Progenitor cell of endocrine pancreas (in vitro differentiated cells): Measurements from ENCODE around the gene BAG2. TPM values are rescaled to one million over a fixed set of nuclear protein-coding genes. Genes with fewer than 3 reads are reported as not detected.

Experiments
- DNase-seq: peaks from one replicate; pipeline ENCODE4 v3.0.0; 2021; ENCODE audit warnings: low spot score; ENCODE audit not compliant: unreplicated experiment
- H3K27ac Mint-ChIP-seq: 2 replicates; pipeline ENCODE4 v1.8.0; 2021; ENCODE audit warnings: mild to moderate bottlenecking, moderate library complexity, mixed read lengths
- H3K27me3 Mint-ChIP-seq: 2 replicates; pipeline ENCODE4 v1.8.0; 2021; ENCODE audit warnings: mixed read lengths
- H3K36me3 Mint-ChIP-seq: 2 replicates; pipeline ENCODE4 v1.8.0; 2022; ENCODE audit warnings: mixed read lengths; ENCODE audit not compliant: insufficient read depth
- H3K4me1 Mint-ChIP-seq: 2 replicates; pipeline ENCODE4 v1.8.0; 2021; ENCODE audit warnings: low read depth, mixed read lengths
- H3K4me3 Mint-ChIP-seq: 2 replicates; pipeline ENCODE4 v1.8.0; 2021; ENCODE audit warnings: low read depth, mild to moderate bottlenecking, moderate library complexity, mixed read lengths
- H3K9me3 Mint-ChIP-seq: 2 replicates; pipeline ENCODE4 v1.8.0; 2021; ENCODE audit warnings: low read depth, mixed read lengths
- total RNA-seq: library from RNA; stranded (reverse); gene quantifications from 2 replicates; pipeline ENCODE4 v1.2.1, GENCODE V29; 2021
- TF ChIP-seq, protein P1 (sequence below): fragments of 200-600 bp; sonication (generic); IDR thresholded peaks from one replicate; pipeline ENCODE4 v1.5.0; 2021; ENCODE audit warnings: antibody characterized with exemption, mild to moderate bottlenecking; ENCODE audit not compliant: unreplicated experiment

Gene BAG2
- total RNA-seq, 1 donor from 2014 or later: 4.8 TPM

DNA sequence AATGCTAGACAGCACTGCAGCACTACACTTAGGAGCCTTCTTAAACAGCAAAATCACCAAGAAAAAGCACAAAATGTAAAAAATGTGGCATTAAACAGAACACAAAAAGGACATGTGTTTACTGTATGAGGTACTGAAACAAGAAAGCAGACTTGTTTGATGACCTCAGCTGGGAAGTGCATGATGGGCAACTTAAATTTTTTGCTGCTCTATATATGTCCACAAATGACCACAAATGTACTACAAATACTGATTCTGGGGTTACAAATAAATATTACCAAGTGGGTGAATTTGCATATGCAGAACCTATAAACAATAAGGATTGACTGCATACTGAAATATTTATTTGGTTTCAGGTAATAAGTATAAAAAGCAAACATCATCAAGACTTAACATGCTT lies 36.9 kb downstream of the BAG2 start:
- H3K36me3 Mint-ChIP-seq: peaks cover 8% of the 10 kb centered on the region
- H3K27me3 Mint-ChIP-seq: no peaks in the 10 kb centered on the region
- H3K4me1 Mint-ChIP-seq: peaks cover 13% of the 10 kb centered on the region
- TF ChIP-seq, protein P1, sequence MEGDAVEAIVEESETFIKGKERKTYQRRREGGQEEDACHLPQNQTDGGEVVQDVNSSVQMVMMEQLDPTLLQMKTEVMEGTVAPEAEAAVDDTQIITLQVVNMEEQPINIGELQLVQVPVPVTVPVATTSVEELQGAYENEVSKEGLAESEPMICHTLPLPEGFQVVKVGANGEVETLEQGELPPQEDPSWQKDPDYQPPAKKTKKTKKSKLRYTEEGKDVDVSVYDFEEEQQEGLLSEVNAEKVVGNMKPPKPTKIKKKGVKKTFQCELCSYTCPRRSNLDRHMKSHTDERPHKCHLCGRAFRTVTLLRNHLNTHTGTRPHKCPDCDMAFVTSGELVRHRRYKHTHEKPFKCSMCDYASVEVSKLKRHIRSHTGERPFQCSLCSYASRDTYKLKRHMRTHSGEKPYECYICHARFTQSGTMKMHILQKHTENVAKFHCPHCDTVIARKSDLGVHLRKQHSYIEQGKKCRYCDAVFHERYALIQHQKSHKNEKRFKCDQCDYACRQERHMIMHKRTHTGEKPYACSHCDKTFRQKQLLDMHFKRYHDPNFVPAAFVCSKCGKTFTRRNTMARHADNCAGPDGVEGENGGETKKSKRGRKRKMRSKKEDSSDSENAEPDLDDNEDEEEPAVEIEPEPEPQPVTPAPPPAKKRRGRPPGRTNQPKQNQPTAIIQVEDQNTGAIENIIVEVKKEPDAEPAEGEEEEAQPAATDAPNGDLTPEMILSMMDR: no peak
- no peaks in the 10 kb centered on the region for H3K9me3 Mint-ChIP-seq
- DNase-seq: no peak
- no peak overlapping the region for H3K4me3 Mint-ChIP-seq
- H3K27ac Mint-ChIP-seq: no peak overlapping the region

- H3K9me3 Mint-ChIP-seq: no peaks in the 10 kb centered on the region
- TF ChIP-seq, protein P1: no peak
- DNase-seq: no peak
Measured at GRCh38 chr6:57210060-57210459, 37.9 kb downstream of the BAG2 start.

GRCh38 chr6:57215260-57215659 lies 43.1 kb downstream of the BAG2 start:
- H3K9me3 Mint-ChIP-seq: peaks cover 15% of the 10 kb centered on the region
- peaks cover 23% of the 10 kb centered on the region for H3K36me3 Mint-ChIP-seq
- H3K4me3 Mint-ChIP-seq: no peak overlapping the region
- peaks cover 15% of the 10 kb centered on the region for H3K4me1 Mint-ChIP-seq
- no peaks in the 10 kb centered on the region for H3K27me3 Mint-ChIP-seq
- TF ChIP-seq, protein P1: no peak
- no peak for DNase-seq
- no peak overlapping the region for H3K27ac Mint-ChIP-seq

More at GRCh38 chr6:57210060-57210459, 37.9 kb downstream of the BAG2 start:
- Mint-ChIP-seq H3K27me3 (no peaks in the 10 kb centered on the region), H3K36me3 (peaks cover 8% of the 10 kb centered on the region), H3K27ac (no peak overlapping the region), H3K4me3 (no peak overlapping the region), H3K4me1 (peaks cover 13% of the 10 kb centered on the region)

GRCh38 chr6:57216235-57217101 lies 44.3 kb downstream of the BAG2 start:
- Mint-ChIP-seq H3K27ac (peak overlapping the region; percentile 61), H3K27me3 (no peaks in the 10 kb centered on the region), H3K36me3 (peaks cover 27% of the 10 kb centered on the region), H3K4me3 (no peak overlapping the region), H3K4me1 (peaks cover 22% of the 10 kb centered on the region), H3K9me3 (peaks cover 15% of the 10 kb centered on the region)
- DNase-seq: no peak
- TF ChIP-seq, protein P1: peak; percentile 26

DNA sequence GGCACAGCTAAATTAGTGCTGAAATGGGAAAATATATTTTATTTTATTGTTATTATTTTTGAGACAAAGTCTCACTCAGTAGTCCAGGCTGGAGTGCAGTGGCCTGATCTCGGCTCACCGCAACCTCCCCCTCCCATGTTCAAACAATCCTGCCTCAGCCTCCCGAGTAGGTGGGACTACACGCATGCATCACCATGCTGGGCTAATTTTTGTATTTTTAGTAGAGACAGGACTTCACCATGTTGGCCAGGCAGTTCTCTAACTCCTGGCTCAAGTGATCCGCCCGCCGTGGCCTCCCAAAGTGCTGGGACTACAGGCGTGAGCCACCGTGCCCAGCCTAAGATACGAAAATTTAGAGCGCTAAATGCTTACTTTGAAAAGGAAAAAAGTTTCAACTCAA lies 45.1 kb downstream of the BAG2 start:
- no peak overlapping the region for H3K4me3 Mint-ChIP-seq
- DNase-seq: no peak
- peaks cover 15% of the 10 kb centered on the region for H3K9me3 Mint-ChIP-seq
- H3K4me1 Mint-ChIP-seq: peaks cover 23% of the 10 kb centered on the region
- H3K27ac Mint-ChIP-seq: no peak overlapping the region
- peaks cover 28% of the 10 kb centered on the region for H3K36me3 Mint-ChIP-seq
- no peaks in the 10 kb centered on the region for H3K27me3 Mint-ChIP-seq
- TF ChIP-seq, protein P1: no peak
